Lower leg skin (tissue), 4 donors: ENCODE measurements around the gene KRT6A. TPM values are rescaled to one million over a fixed set of nuclear protein-coding genes. Genes with fewer than 3 reads are reported as not detected.

Experiments used
- DNase-seq, 2 donors: peaks; one replicate each; pipeline ENCODE4 v3.0.0-alpha.2; 2019; ENCODE audit warnings: low spot score in 2 of 2
- H3K4me3 ChIP-seq: fragments of 200-600 bp; sonication (generic); 2 replicates; pipeline ENCODE4 v1.5.1; 2017; ENCODE audit warnings: mild to moderate bottlenecking, low read depth; ENCODE audit not compliant: poor library complexity, severe bottlenecking
- CTCF ChIP-seq, 3 donors: fragments of 450-650 bp; IDR thresholded peaks; one replicate each; pipeline ENCODE4 v1.5.1; 2016; ENCODE audit warnings: antibody characterized with exemption in 3 of 3, mild to moderate bottlenecking in 3 of 3, moderate library complexity in 2 of 3
- POLR2A ChIP-seq, 2 donors: fragments of 450-650 bp; IDR thresholded peaks; one replicate each; pipeline ENCODE4 v1.6.1; 2016 to 2017; ENCODE audit warnings: antibody characterized with exemption in 2 of 2, mild to moderate bottlenecking in 1 of 2, moderate library complexity in 1 of 2
- WGBS, 2 donors: methylation state at CpG; one replicate each; pipeline ENCODE4 v1.1.5; 2018; 5-methylcytosine and 5-hydroxymethylcytosine counted together
- intact Hi-C: fragments of 100-400 bp; cut with DNase I; formaldehyde crosslinking; loops from one replicate; pipeline ENCODE4 v1.15.0; 2023; ENCODE audit warnings: low total_unique reads
- total RNA-seq, 4 donors: library from RNA; depleted of rRNA; stranded (reverse); fragments of >200 nt; gene quantifications; one replicate each; pipeline ENCODE4 v1.1.0, GENCODE V29; 2016

The KRT6A gene
- total RNA-seq, 4 donors from 2014 or later, result 75.3 to 617 (median 182) TPM

DNA sequence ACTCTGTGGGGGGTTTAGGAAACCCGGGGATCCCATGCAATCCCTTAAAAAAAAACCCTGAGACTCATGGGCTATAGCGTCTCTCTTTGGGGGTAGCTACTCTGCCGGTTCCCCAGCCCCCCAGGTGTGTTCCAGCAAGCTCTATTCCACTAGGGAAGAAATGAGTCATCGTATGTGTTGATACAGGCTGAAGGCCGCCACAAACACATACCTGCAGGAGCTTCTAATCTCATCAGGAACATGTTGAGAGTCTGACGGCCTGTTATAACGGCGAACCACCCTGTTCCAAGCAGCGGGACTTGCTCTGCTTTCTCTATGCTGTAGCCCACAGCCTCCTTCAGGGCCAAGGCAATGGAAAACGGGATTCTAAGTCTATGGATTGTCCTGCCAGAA lies 28.1 kb upstream of the KRT6A start:
- 45 to 63% methylated on average over 10 of the region's 10 CpGs for WGBS, 2 donors
- H3K4me3 ChIP-seq, result no peak overlapping the region
- intact Hi-C loops, result no loop called here
- TF ChIP-seq POLR2A (IDR thresholded peaks at IDR 0.05) (no peak), CTCF (IDR thresholded peaks at IDR 0.05) (no peak)
- peak; percentile 68 to 85 for DNase-seq

DNA sequence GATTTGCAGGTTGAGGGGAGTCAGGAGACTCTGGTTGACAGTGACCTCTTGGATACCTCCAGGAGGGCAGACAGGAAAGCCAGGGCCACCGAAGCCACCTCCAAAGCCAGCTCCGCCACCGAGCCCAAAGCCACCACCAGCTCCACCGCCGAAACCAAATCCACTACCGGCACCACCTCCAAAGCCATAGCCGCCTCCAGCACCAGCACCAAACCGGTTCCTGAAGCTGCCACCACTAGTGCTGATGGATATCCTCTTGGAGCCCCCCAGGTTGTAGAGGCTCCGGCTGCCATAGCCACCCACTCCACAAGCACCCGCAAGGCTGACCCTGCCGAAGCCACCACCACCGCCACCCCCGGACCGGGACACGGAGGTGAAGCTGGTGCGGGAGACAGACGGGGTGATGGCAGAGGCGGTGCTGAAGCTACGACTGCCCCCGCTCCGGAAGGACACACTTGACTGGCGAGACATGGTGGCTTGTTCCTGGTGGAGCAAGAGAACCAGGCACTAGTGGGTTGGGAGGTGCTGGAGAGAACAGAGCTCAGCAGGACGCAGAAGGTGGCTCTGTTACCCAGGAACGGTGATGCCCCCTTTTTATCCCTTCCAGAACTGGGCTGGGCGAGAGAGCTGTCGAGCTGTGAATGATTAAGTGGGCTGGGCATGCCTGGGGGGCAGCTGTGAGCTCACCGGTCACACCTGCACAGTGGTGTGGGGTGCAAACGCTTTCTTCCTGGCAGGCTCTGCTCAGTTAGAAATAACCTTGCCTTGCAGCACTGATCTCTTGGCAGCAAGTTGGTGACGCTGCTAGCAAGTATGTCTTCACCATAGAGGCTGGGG lies 27.0 kb upstream of the KRT6A start, which contains the start of gene KRT5:
TSS of gene KRT5 (minus strand) at position 569 of the 837 bp plus-strand sequence. CDS start at position 471, 98 bp downstream.
- TF ChIP-seq POLR2A (IDR thresholded peaks at IDR 0.05) (no peak), CTCF (IDR thresholded peaks at IDR 0.05) (no peak)
- DNase-seq, result peak; percentile 78 to 87
- H3K4me3 ChIP-seq, result peak within 1 kb of the TSS; percentile 46
- intact Hi-C loops, result no loop called here
- 39 to 61% methylated on average over 28 to 29 of the region's 29 CpGs for WGBS, 2 donors

GRCh38 chr12:52519387-52519703 lies 26.3 kb upstream of the KRT6A start:
- TF ChIP-seq CTCF (IDR thresholded peaks at IDR 0.05), result no peak
- no peak for TF ChIP-seq POLR2A (IDR thresholded peaks at IDR 0.05)
- H3K4me3 ChIP-seq, result peak overlapping the region; percentile 46
- intact Hi-C loops, result no loop called here
- DNase-seq, result no peak
- WGBS, 2 donors, result 48 to 59% methylated on average over 3 of the region's 3 CpGs

DNA sequence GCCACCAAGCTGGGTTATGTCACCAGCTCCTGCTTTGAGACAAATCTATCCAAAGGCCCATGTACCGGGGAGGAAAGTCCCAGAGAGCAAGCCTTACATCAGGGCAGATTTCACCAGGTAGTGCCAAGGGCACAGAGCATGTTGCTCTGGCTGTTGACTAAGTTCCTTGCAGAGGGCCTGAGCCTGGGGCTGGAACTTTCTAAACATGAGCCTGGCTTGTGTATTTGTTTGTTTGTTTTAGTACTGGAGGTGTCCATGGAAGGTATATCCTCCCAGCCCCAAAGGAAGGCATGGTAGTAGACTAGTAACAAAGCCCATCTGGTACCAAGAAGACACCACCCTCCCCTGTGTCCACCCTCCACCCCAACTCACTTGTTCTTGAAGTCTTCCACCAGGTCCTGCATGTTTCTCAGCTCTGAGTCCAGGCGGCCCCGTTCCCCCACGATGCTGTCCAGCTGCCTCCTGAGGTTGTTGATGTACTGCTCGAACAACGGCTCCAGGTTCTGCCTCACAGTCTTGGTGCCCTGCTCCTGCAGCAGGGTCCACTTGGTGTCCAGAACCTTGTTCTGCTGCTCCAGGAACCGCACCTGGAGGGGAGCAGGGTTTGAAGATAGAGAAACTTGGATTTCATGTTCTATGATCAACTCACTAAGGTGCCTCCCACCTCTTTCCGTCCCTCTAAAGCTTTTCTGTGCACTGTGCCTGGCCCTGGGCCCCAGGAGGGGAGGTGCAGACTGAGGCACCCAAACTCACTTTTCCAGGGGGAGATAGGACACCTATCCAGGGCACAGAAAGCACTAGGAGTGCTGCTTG lies 25.7 kb upstream of the KRT6A start:
- TF ChIP-seq POLR2A (IDR thresholded peaks at IDR 0.05) (no peak), CTCF (IDR thresholded peaks at IDR 0.05) (no peak)
- H3K4me3 ChIP-seq, result peak overlapping the region; percentile 46
- intact Hi-C loops, result no loop called here
- 38 to 49% methylated on average over 8 of the region's 8 CpGs for WGBS, 2 donors
- peak; percentile 10 to 83 for DNase-seq

DNA sequence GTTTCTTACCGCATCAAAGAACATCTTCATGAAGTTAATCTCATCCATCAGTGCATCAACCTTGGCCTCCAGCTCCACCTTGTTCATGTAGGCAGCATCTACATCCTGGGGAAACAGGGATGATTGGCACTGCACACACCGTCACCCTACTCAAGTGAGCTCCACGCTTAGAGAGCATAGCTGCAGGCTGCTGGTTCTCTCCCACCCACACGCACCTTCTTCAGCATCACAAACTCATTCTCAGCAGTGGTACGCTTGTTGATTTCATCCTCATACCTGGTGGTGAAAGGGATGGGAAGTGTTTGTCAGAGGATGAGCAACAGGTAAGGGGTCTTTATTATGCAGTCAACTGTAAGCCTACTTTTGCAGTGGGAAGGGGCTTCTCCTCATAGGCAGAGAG lies 24.8 kb upstream of the KRT6A start:
- 52 to 68% methylated on average over 5 of the region's 5 CpGs for WGBS, 2 donors
- peak overlapping the region; percentile 41 for H3K4me3 ChIP-seq
- peak in 1 of 2 donors; percentile 13 for DNase-seq
- intact Hi-C loops, result no loop called here
- TF ChIP-seq POLR2A (IDR thresholded peaks at IDR 0.05) (no peak), CTCF (IDR thresholded peaks at IDR 0.05) (no peak)
